Astrocyte (in vitro differentiated cells and primary cell): ENCODE data around the gene FLII.
A peak's percentile ranks its signal among the peaks of the same experiment; 100 is the strongest.

ENCODE experiments used
- CTCF ChIP-seq: IDR thresholded peaks from 2 replicates; pipeline ENCODE4 v1.5.1; 2011; ENCODE audit warnings: low read depth, mild to moderate bottlenecking, inconsistent platforms, low read length, moderate library complexity; ENCODE audit not compliant: insufficient read depth
- EZH2 ChIP-seq: IDR thresholded peaks from 2 replicates; pipeline ENCODE4 v1.6.1; 2012; ENCODE audit warnings: mild to moderate bottlenecking, low read length, inconsistent platforms; ENCODE audit not compliant: insufficient read depth

GRCh38 chr17:18248300-18248731, 10.2 kb downstream of the FLII start:
- peak; percentile 67 for TF ChIP-seq CTCF
- no peak for TF ChIP-seq EZH2
